ENCODE results near the gene C3orf70.

Gene C3orf70

GRCh38 chr3:185051801-185052200 lies 101.1 kb downstream of the C3orf70 start:
- no peak for DNase-seq (ENCODE audit: low read depth in 2 of 2)

DNA sequence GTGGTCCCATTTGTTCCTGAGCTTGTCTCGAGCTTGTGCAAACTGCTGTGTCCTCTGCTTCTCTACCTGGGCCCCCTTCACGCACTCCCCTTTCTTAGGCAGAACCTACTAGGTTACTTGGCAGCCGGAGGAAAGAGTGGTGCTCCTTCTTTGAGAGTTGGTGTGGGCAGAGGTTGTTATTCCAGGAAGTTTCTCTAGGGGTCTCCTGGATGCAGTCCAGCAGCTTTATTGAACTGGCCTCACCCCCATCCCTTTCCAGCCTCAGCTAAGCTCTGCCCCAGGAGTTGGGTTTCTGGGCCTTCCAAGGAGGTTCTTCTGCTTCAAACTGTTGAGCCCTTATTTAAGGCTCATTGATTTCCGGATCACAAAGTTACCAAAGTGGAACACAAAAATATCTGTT lies 103.2 kb downstream of the C3orf70 start:
- DNase-seq (ENCODE audit: low read depth in 2 of 2): no peak

- no peak for DNase-seq (ENCODE audit: low read depth in 2 of 2)
Measured at GRCh38 chr3:185046603-185047002, 106.3 kb downstream of the C3orf70 start.

DNA sequence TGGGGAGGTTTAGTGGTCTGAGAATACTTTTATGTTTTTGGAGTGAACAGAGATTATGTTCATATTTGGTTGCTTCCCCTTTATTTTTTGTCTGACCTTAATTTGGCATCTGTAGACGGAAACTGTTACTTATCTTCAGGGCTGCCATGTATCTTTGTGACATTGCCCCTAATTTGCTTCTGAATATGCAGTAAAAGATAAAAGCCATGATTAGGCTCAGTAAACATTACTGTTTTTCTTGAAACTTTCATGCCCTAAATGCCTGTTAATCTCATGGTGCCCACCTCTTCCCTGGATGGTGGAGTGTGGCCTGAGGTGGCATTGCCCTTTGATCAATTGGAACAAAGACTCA lies 106.7 kb downstream of the C3orf70 start:
- DNase-seq (ENCODE audit: low read depth in 2 of 2): no peak

DNA sequence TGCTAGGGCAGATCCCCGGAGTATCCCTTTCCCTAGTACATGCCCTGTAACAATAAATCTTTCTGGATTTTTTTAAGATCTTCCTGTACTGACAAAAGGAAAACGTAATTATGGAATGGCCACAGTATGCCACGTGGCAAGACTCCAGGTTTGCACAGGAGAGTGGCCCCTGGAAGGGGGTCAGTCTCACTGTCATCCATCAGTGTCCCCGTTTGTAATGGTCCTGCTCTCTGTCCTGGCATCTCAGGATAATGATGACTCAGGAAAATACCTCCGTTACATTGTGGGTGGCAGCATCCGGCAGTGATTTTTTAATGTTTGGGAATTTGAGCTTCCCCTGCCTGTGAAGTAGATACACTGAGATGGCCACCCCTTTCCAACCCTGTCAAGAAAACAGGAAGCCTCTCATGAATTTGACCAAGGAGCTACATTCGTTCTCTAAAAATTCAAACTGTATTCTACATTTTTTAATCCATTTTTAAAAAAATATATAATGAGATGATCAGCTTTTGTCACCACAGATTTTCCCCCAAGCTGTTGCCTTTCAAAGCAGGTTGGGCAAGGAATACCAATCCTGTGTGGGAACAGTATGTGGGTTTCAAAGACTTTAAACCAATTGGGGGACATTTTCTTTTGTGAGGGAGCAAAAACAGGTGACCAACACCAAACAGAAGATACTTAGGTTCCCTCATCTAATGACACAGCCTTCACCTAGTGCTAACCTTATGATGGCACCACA lies 110.4 kb downstream of the C3orf70 start:
- DNase-seq (ENCODE audit: low read depth in 2 of 2): no peak

- no peak for DNase-seq (ENCODE audit: low read depth in 2 of 2)
Measured at GRCh38 chr3:185041540-185041939, 111.3 kb downstream of the C3orf70 start.

- no peak for DNase-seq (ENCODE audit: low read depth in 2 of 2)
Measured at GRCh38 chr3:185040425-185040824, 112.4 kb downstream of the C3orf70 start.

DNA sequence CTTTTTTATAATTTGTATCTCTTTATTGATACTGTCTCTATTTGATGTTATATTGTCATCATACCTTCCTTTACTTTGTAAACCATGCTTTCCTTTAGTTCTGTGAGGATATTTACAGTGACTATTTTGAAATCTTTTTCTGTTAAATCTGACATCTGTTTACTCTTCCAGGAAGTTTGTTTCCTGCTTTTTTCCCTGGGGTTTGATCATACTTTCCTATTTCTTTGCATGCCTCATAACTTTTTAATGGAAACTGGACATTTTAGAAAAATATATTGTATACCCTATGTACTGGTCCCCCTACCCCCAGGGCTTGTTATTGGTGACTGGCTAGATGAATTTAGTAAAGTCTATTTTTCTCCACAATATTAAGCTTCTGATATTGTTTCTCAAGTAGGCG lies 115.1 kb downstream of the C3orf70 start:
- no peak for DNase-seq (ENCODE audit: low read depth in 2 of 2)

DNA sequence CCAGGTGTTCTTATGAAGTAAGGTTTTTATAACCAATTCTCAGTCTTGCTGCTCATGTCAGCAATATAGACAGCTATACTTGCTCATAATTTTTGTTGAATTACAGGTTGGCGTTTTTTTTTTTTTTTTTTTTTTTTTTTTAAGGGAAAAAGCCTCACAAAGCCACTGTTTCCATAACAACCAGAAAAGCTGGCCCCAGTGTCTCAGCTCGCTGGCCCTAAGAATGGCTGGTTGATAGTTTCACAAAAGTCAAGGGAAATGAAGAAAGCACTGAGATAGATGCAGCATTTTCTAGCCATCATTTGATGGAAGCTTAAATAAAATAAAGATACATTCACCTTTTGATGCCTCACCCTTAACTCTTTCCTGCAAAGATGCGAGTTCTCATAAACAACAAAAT lies 121.9 kb downstream of the C3orf70 start:
- DNase-seq (ENCODE audit: low read depth in 2 of 2): no peak

DNA sequence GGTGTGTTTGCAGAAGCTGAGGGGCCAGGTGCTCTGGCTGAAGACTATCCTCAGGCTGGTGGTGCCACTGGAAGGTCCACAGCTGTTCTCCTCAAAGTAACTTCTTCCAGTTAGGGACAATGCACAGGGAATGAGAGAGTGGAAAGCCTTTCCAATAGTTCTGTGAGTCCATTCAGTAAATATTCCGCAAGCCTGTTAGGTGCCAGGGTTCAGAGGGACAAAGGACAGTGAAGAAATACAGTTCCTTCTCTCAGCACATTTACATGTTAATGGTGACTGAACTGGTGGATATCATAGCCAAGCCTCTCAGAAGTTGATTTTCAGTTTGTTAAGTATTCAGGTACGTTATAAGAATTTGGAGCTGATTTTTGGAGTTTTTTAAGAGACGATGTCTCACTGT lies 122.5 kb downstream of the C3orf70 start:
- DNase-seq (ENCODE audit: low read depth in 2 of 2): no peak

GRCh38 chr3:185029086-185029485 lies 123.8 kb downstream of the C3orf70 start:
- DNase-seq (ENCODE audit: low read depth in 2 of 2): no peak

- no peak for DNase-seq (ENCODE audit: low read depth in 2 of 2)
Measured at GRCh38 chr3:185028121-185028520, 124.7 kb downstream of the C3orf70 start.

Data from stimulated activated CD8-positive, alpha-beta memory T cell treated with anti-CD3 and anti-CD28 coated beads, Interleukin-15, amount 100 ng/mL, for 48 hours (primary cell).